MCF 10A (cell line): Measurements from ENCODE around the gene XXYLT1. TPM values are rescaled to one million over a fixed set of nuclear protein-coding genes. Genes with fewer than 3 reads are reported as not detected.
A peak's percentile ranks its signal among the peaks of the same experiment; 100 is the strongest.

Experiments used
- BruUV-seq: library from RNA; stranded (reverse); fragments of 400-500 nt; replicated peaks from 2 replicates; lab custom pipeline; 2021; lab: Mats Ljungman, UMichigan
- CTCF ChIA-PET: fragments of 300-600 bp; sonication (Branson Sonifier 250); formaldehyde crosslinking; extraction: SDS; loops from one replicate; lab custom pipeline; 2021; ENCODE audit warnings: antibody characterized with exemption, inconsistent platforms; lab: Yijun Ruan, JAX
- POLR2A ChIA-PET: fragments of 300-600, 350-650 bp; sonication (Branson Sonifier 250); formaldehyde crosslinking; extraction: SDS; loops from one replicate; lab custom pipeline; 2020; ENCODE audit warnings: antibody characterized with exemption, inconsistent platforms; lab: Yijun Ruan, JAX
- DNase-seq: peaks from one replicate; pipeline ENCODE4 v3.0.0-alpha.2; 2018; ENCODE audit not compliant: unreplicated experiment
- H3K27ac Mint-ChIP-seq: one replicate; pipeline ENCODE4 v1.8.0; 2022; ENCODE audit warnings: mild to moderate bottlenecking, low read depth, mixed read lengths; ENCODE audit not compliant: unreplicated experiment
- H3K27me3 Mint-ChIP-seq: one replicate; pipeline ENCODE4 v1.8.0; 2022; ENCODE audit warnings: mixed read lengths; ENCODE audit not compliant: insufficient read depth, unreplicated experiment
- H3K36me3 Mint-ChIP-seq: one replicate; pipeline ENCODE4 v1.8.0; 2022; ENCODE audit warnings: mild to moderate bottlenecking, moderate library complexity, mixed read lengths; ENCODE audit not compliant: insufficient read depth, unreplicated experiment
- H3K4me1 Mint-ChIP-seq: one replicate; pipeline ENCODE4 v1.8.0; 2022; ENCODE audit warnings: mixed read lengths; ENCODE audit not compliant: insufficient read depth, unreplicated experiment
- H3K4me3 Mint-ChIP-seq: one replicate; pipeline ENCODE4 v1.8.0; 2022; ENCODE audit warnings: mild to moderate bottlenecking, moderate library complexity, mixed read lengths; ENCODE audit not compliant: unreplicated experiment
- H3K9me3 Mint-ChIP-seq: one replicate; pipeline ENCODE4 v1.8.0; 2022; ENCODE audit warnings: mixed read lengths; ENCODE audit not compliant: unreplicated experiment
- intact Hi-C: fragments of 100-400 bp; cut with micrococcal nuclease; formaldehyde crosslinking; loops from 2 replicates; pipeline ENCODE4 v1.14.1; 2022
- total RNA-seq: library from RNA; stranded (reverse); gene quantifications from 2 replicates; pipeline ENCODE4 v1.2.3, GENCODE V29; 2022
- TF ChIP-seq, protein P1 (sequence below): fragments of 200-600 bp; IDR thresholded peaks from one replicate; pipeline ENCODE4 v1.8.0; 2022; ENCODE audit warnings: antibody characterized with exemption, mild to moderate bottlenecking; ENCODE audit not compliant: unreplicated experiment

XXYLT1 gene
- total RNA-seq, 1 experiment from 2014 or later = 10.0 TPM

- TF ChIP-seq, protein P1, sequence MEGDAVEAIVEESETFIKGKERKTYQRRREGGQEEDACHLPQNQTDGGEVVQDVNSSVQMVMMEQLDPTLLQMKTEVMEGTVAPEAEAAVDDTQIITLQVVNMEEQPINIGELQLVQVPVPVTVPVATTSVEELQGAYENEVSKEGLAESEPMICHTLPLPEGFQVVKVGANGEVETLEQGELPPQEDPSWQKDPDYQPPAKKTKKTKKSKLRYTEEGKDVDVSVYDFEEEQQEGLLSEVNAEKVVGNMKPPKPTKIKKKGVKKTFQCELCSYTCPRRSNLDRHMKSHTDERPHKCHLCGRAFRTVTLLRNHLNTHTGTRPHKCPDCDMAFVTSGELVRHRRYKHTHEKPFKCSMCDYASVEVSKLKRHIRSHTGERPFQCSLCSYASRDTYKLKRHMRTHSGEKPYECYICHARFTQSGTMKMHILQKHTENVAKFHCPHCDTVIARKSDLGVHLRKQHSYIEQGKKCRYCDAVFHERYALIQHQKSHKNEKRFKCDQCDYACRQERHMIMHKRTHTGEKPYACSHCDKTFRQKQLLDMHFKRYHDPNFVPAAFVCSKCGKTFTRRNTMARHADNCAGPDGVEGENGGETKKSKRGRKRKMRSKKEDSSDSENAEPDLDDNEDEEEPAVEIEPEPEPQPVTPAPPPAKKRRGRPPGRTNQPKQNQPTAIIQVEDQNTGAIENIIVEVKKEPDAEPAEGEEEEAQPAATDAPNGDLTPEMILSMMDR = no peak
- H3K27ac Mint-ChIP-seq = no peak overlapping the region
- no peaks in the 10 kb centered on the region for H3K27me3 Mint-ChIP-seq
- peaks cover 28% of the 10 kb centered on the region for H3K4me1 Mint-ChIP-seq
- no peaks in the 10 kb centered on the region for H3K9me3 Mint-ChIP-seq
- CTCF ChIA-PET = interaction anchor here (0.6 kb wide), 1 partner anchor 108 kb away, joined by 4 read pairs; no protein-coding TSS in a partner anchor
- POLR2A ChIA-PET = interaction anchor here (1.3 to 2.2 kb wide), 2 partner anchors 14 to 471 kb away, joined by 4 to 10 read pairs; no protein-coding TSS in a partner anchor
- no peak overlapping the region for H3K4me3 Mint-ChIP-seq
- BruUV-seq = no TSS peak
- intact Hi-C loops = no loop called here
- no peak for DNase-seq
- H3K36me3 Mint-ChIP-seq = no peaks in the 10 kb centered on the region
These were observed 117.3 kb downstream of the XXYLT1 start for GRCh38 chr3:195153653-195154052.

- intact Hi-C loops = no loop called here
- peak overlapping the region; percentile 16 for H3K27ac Mint-ChIP-seq
- no peak for DNase-seq
- no peaks in the 10 kb centered on the region for H3K27me3 Mint-ChIP-seq
- ChIA-PET POLR2A (interaction anchor here (1.3 kb wide), 1 partner anchor 470 kb away, joined by 4 read pairs; no protein-coding TSS in a partner anchor), CTCF (interaction anchor here (0.6 kb wide), 1 partner anchor 109 kb away, joined by 4 read pairs; no protein-coding TSS in a partner anchor)
- TF ChIP-seq, protein P1 = no peak
- H3K4me1 Mint-ChIP-seq = peaks cover 28% of the 10 kb centered on the region
- no peaks in the 10 kb centered on the region for H3K36me3 Mint-ChIP-seq
- no TSS peak for BruUV-seq
- no peak overlapping the region for H3K4me3 Mint-ChIP-seq
- no peaks in the 10 kb centered on the region for H3K9me3 Mint-ChIP-seq
These were observed 117.8 kb downstream of the XXYLT1 start for GRCh38 chr3:195153130-195153529.

DNA sequence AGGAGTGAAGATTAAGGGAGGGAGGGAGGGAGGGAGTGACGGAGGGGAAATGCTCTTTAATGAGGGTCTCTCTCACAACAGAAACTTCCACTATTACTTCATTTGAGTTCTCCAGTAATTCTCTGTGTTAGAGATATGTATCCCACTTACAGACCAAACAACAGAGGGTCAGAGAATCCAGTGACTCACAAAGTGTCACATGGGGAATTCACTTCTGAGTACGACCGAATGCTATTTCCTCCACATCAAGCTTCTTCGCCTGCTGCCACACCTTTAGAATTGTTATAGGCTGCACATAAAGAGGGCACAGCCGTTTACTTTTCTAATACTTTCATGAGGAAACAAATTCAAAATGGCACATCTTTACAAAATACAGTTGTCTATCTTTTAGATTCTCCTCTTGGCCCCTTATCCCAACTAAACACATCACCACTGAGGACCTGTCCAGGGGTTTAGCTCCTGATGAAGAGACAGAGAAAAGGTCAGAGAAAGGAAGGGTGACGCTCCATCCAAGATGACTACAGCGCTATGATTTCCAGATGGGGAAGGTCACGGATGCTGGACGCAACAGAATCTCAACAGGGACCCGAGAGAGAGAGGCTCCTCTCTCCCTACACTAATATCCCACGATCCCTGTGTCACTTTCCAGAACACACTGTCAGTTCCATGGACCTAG is 119.0 kb downstream of the XXYLT1 start:
- intact Hi-C loops = no loop called here
- TF ChIP-seq, protein P1 = no peak
- peak overlapping the region; percentile 82 for H3K27ac Mint-ChIP-seq
- H3K9me3 Mint-ChIP-seq = no peaks in the 10 kb centered on the region
- no peaks in the 10 kb centered on the region for H3K27me3 Mint-ChIP-seq
- CTCF ChIA-PET = interaction anchor here (0.7 kb wide), 1 partner anchor 776 kb away, joined by 4 read pairs; no protein-coding TSS in a partner anchor
- no peak overlapping the region for H3K4me3 Mint-ChIP-seq
- no peaks in the 10 kb centered on the region for H3K36me3 Mint-ChIP-seq
- POLR2A ChIA-PET = interaction anchor here (0.5 to 2.4 kb wide), 5 partner anchors 10 to 1547 kb away, joined by 3 to 8 read pairs (median 4); partner anchors contain the start of gene LSG1
- DNase-seq = peak; percentile 61
- peaks cover 28% of the 10 kb centered on the region for H3K4me1 Mint-ChIP-seq
- BruUV-seq = no TSS peak

DNA sequence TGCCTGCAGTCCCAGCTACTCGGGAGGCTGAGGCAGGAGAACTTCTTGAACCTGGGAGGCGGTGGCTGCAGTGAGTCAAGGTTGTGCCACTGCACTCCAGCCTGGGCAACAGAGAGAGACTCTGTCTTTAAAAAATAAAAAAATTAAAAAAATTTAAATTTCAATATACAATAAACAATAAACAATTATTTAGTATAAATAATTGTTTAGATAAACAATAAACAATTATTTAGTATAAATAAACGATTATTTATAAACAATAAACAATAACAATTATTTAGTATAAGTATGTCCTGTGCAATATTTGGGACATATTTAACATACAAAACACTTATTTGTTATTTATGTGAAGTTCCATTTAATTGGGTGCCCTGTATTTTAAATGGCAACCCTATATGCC is 119.6 kb downstream of the XXYLT1 start:
- Mint-ChIP-seq H3K27ac (peak overlapping the region; percentile 82), H3K4me3 (no peak overlapping the region), H3K36me3 (no peaks in the 10 kb centered on the region), H3K9me3 (no peaks in the 10 kb centered on the region), H3K27me3 (no peaks in the 10 kb centered on the region), H3K4me1 (peaks cover 28% of the 10 kb centered on the region)
- no peak for DNase-seq
- ChIA-PET CTCF (interaction anchor here (0.7 kb wide), 1 partner anchor 23 kb away, joined by 4 read pairs; no protein-coding TSS in a partner anchor), POLR2A (interaction anchor here (0.5 to 2.4 kb wide), 6 partner anchors 11 to 1548 kb away, joined by 3 to 8 read pairs (median 4); partner anchors contain the start of gene LSG1)
- BruUV-seq = no TSS peak
- intact Hi-C loops = no loop called here
- TF ChIP-seq, protein P1 = no peak
